ENCODE data around the gene LIN52.

GRCh38 chr14:74179856-74180255, 95.1 kb downstream of the LIN52 start:
- TF ChIP-seq CTCF (IDR thresholded peaks at IDR 0.05) (no peak), POLR2AphosphoS5 (IDR thresholded peaks at IDR 0.05; ENCODE audit: insufficient read depth in 1 of 2, low read depth in 1 of 2) (no peak)
